Measurements from ENCODE around the gene COTL1.
A peak's percentile ranks its signal among the peaks of the same experiment; 100 is the strongest.
"Not testable (repeated sequence)": the region's sequence is repeated elsewhere in the genome, so short reads cannot be mapped to it uniquely, and the experiment has no call there.

Gene COTL1

DNA sequence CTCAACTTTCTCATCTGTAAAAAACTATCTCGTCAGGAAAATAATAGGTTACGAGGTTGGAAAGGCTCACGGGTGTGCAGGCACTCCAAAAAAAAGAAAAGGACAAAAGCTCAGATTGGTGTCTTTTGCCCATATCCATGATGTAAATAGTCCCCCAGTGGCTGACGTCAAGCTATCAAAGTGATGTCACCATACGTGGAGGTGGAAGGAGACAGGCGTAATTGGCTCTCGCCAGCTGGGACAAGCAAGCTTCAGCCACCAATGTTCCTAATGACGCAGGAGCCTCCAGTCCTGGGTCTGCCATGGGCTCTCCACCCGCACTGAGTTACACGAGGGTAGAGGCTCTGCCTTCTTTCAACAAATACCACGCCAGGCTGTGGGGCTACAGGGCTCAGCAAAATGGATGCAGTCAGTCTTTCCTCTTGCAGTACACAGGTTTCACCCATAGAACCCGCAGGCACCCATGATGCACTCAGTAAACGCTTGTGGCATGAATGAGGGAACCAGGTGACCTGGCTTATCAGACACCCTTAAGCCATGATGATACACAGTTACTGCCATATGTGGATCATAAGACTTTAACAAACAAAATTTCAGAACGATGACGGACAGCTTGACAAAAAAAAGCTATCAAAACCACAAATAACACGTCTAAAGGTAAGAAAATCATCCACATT lies 50.5 kb downstream of the COTL1 start:
- no peak for DNase-seq

DNA sequence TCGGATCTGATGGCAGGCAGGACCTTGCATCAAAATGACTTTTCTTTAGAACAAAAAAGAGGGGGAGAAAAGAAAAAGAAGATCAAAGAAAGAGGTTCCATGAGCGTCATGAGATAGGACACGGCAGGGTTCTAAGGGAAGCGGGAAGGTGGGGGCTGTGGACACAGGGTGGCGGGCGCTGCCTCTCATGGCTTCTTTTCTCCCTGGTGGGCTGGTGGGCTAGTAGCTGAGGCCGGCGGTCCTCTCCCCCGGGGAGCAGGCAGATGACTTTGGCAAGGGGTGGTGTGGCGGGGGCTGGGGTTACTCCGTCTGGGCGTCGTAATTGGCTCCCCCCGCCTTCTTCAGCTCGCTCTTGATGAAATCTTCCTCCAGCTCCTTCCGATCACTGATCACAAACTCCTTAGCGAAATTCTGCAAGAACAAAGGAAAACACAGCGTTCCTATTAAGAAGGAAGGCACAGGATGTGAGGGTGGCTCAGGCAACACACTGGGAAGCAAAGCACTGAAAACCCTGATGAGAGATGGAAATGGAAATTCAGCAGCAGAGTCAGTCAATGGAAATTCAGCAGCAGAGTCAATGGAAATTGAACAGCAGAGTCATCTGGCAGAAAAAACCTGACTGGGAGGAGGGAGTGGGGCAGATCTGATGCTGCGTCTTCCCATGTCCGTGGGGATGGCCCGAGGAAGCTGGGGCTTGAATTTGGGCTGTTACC lies 51.2 kb downstream of the COTL1 start:
- no peak for DNase-seq

DNA sequence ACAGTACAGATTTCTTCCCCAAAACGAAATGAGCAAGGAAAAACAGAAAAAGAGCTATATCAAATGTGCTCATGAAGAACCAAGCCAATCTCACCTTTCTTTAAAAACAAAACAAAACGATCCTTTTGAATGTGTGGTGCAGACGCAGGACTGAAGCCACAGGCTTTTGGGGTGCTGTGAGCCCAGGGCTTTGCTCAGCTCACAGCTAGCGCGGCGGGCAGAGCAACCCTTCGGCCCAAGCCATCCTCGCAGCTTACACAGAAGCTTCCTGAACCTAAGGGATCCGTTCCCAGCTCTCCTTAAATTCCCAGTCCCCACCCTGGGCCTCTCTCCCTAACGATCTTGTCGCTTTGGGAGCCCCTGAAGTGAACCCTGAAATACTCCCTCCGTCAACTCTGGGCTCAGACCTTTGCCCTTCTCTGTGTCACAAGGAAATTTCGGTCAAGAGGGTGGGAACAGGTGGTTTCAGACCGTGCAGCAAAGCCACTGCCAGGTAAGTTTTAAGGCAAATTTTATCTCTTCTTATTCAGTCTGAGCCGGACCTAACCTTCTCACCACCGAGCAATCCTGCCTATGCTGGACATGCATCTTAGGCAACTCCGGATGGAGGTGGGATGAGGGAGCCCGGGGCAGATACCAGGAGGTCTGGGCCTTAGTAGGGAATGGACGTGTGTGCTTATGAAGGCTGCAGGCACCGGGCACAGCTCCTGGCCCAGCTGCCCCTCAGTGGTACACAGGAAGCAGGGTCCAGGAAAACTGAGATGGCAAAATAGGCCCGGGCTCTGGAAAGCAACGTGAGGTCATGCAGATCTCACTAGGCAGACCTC lies 52.0 kb downstream of the COTL1 start:
- DNase-seq: no peak

DNA sequence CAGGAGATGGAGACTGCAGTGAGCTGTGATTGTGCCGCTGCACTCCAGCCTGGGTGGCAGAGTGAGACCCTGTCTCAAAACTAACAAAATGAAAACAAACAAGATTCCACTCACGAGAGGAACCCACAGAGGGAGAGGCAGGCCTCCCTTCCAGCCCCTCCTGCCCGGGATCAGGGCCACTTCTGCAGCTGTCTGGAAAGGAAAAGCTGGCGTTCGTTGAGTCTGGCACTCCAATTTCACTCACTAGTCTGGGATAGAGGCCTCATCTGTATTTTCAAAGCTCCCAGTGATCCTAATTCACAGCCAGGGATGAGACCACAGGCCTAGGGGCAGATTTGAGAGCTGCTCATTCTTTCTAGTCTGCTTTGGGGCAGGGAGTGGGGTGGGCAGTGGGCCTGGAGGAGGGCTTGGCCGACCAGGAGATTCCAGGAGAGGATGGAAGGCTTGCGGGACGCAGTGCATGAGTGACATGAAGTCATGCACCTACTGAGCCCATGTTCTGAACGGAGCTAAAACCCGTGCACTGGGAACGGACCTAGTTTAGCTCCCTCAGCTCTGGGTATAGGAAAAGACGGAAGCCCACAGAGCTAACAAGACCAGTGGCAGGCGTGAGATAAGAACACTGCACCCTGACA lies 54.0 kb downstream of the COTL1 start:
- no peak for DNase-seq

DNA sequence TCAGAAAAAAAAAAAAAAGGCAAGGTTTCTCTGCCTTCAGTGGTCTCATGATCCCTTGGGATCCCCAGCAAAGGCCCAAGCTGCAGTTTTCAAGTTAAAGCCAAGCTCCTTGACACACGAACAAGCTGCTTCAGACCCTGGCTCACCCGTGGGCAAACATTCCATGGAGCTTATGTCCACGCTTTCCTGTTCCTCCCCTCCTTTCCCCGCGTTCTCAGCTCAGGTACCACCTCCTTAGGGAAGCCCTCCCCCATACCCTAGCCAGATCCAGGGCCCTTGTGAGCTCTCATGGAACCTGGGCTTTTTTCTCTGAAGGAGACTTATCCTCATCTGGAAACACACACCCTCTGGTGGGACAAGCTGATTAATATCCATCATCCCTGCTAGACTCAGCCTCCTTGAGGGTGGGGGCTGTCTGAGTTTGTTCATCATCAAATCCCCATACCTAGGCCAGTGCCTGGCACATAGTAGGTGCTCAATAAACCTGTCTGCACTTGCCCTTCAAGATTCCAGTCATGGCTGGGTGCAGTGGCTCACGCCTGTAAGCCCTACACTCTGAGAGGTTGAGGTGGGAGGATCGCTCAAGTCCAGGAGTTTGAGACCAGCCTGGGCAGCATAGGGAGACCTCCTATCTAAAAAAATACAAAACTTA lies 54.7 kb downstream of the COTL1 start:
- no peak for DNase-seq

DNA sequence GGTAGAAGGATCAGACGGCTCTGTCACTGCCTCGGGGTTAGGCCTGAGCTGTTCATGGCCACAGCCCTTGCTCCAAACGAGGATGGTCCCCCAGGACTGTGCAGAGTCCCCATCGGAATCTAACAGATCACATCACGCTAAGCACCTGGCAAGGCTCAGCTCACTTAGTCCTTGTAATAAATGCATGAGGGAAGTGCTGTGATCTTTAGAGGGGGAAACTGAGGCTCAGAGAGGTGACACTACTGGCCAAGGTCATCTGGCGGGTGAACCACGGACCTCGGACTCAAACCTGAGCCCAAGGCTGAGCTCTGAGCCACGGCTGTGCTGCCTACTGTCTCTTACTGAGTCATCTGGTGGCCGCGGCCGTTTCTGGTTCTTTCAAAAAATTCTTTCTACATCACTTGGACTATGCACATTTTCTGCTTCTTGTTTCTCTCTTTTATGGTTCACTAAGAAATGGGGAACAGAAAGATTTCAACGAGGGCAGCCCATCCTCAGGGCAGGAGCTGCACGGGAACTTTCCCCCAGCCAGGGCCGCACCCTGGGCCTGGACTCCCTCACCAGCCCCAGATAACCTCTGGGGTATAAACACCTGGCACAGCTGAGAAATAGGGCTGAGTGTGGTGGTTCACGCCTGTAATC lies 55.6 kb downstream of the COTL1 start:
- no peak for DNase-seq

DNA sequence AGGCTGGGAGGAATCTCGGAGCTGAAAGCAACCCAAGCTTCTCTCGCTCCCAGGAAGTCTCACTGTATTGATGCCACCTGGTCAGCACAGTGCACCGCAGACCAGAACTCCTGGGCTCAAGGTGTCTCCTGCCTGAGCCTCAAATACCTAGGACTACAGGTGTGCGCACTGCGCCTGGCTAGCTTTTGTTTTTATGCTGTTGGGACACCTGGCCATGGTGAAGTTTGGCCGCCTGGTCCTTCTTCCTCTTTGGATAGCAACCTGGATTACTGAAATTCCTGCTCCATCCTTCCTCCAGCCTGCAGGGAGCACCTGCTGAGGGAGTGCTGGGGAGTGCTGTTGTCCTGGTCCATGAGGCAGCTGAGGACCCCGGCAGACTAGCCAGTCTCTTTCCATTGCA lies 56.6 kb downstream of the COTL1 start:
- no peak for DNase-seq

DNA sequence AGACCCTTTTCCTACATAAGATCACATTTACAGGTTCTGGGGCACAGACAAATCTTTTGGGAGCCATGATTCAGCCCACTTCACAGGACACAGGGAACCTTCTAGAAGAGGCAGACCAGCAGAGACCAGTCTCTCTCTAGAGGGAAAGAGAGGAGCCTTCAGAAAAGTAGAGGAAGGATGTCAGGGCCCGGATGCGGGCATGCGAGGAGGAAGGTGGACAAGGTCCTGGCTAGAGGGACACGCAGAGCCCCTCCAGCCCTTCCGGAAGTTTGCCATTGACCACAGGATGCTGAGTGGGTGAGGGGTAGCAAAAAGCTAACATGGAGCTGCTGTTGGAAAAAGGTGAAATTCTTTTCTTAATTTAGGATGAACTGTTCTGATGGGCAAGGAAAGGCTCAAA lies 57.6 kb downstream of the COTL1 start:
- no peak for DNase-seq

DNA sequence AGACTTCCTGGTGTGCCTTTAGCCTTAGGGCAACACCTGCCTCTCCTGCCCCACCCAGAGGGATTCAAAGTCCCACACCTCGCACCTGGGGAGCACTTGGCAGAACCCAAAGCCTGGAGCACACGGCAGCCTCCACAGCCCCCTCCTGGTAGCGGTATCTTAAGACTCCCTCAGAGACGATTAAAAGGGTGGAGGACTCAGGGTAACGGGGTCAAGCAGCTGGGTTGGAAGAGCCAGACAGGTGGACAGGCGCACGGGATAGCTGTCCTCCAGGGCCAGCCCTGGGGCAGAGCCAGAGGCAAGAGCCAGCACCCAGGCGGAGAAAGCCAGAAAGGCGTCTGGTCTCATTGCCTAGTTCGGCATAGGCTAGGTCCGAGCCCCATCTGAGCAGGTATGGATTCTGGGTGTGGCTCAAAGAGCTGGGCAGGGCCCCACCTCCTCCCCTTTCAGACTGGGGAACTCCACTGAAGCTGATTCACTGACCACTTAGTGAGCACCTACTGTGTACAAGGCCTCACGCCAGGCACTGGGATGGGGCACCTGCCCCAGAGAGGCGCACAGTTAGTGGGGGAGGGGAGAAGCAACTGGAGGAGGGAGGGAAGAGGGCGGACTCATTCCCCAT lies 58.5 kb downstream of the COTL1 start:
- no peak for DNase-seq

DNA sequence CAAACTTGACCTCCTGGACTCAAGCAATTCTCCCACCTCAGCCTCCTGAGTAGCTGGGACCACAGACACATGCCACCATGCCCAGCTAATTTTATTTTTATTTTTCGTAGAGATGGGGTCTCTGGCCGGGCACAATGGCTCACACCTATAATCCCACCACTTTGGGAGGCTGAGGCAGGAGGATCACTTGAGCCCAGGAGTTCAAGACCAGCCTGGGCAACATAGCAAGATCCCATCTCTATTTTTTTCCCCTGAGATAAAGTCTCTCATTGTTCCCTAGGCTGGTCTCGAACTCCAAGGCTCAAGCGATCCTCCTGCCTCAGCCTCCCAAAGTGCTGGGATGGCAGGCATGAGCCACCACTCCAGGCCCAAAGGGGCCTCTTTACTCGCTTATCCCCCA lies 59.0 kb downstream of the COTL1 start:
- DNase-seq: not testable (repeated sequence)

DNA sequence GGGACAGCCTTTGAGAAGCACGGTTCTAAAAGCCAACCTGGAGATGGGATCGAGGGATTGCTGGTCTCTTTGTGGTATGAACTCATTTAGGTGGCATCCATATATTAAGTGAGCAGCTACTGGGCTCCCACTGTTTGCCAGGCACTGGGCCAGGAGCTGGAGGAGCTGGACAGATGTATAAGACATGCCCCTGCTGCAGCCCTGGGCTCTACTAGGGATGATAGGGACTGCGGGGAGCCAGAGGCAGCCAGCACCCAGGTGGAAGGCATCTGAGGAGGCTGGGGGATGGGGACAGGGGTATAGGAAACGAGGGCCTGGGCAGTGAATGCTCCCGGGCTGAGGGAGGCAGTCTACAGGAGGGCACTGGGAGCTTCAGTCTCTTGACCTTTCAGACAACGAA lies 60.4 kb downstream of the COTL1 start:
- no peak for DNase-seq

DNA sequence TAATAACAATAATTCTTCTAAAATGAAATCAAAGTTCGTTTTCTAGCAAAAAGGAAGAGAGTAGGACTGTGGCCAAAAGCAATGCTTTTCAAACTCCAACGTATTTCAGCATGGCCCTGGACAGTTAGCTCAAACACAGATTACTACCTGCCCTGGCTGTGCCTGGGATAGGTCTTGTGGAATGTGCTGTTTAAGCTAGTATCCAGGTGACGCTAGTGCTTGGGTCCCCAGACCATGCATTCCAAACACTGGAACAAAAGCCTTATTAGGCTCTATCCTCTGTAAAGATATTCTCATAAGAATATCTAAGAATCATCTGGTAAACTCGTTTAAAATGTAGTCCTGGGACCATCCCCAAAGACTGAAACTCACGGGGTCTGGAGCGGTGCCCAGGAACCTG lies 60.8 kb downstream of the COTL1 start:
- no peak for DNase-seq

DNA sequence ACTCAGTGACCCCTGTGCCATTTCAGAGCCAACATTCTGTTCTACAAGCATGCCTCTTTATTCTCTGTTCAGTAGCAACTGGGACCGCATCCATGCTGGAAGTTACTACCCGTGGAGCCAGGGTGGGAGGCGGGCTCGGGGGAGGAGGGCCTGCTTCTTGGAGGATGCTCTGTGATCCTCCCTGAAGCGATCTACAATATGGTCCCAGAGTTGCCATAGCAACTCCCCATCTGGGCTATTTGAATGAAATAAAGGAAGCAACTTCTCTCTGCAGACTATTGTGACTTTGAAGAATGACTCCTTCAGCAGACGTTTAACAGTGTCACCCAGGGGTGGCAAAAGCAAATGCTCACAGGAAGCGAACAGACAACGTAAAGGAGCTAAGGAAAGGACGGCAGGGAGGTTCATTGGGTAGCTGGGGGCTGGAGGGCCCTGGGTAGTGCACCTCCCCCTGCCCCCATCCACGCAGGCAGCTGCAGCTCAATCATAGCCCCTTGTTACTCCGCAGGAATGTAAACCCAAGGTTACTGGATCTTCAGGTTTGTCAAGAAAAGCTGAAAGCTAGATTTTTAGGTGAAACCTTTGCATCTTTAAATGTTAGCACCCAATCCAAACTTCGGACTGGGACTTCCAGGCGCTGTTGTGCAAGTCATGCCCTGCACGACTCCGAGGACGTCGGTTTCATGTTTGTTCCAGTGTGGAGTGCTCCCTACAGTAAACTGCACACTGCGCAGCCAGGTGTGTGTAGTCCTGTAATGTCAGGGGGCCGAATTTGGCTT lies 62.3 kb downstream of the COTL1 start:
- peak; percentile 25 for DNase-seq

DNA sequence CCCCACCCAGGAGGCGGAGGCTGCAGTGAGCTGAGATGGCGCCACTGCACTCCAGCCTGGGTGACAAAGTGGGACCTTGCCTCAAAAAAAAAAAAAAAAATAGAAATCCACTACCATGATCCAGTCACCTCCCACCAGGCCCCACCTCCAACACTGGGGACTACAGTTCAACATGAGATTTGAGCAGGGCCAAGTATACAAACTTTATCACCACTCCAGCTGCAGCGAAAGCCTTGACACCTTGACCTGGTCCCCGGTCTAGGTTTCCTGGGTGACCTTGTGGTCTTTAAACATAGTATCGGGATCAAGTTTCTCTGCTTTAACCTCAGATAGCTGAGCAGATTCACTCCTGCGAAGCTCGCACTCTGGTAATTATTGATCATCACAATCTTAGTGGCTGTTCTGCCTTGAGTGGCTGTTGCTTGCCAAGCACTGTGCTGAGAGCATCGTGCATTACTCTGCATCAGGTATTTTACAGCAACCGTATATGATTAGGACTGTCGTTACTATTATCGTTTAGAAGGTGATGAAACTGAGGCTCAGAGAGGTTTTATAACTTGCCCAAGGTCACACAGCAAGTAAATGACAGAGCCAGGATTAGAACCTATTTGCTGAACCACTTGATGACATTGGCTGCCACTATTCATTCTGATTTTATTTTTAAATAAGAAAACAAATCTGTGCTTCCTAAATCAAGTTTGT lies 63.1 kb downstream of the COTL1 start:
- DNase-seq: no peak

DNA sequence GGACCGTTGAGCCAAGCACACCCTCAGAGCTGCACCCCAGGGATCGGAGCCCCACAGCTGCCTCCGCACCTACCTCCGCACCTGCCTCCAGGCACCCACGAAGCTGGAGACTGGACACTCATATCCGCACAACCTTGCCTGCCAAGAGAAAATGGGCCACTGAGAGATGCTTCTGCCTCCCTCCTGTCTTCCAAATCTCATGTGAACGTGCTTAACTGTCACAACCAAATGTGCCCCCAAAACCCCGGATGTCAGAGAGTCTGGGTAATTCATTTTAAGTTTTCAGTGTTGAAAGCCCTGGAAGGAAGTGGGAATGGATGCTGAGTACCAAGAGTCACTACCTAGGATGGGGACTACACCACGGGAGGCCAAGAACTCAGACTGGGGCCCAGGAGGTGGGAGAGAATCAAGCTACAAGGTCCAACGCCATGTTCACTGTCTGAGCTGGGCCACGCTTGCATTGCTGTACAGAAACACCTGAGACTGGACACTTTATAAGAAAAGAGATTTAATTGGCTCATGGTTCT lies 63.9 kb downstream of the COTL1 start:
- peak; percentile 21 for DNase-seq

DNA sequence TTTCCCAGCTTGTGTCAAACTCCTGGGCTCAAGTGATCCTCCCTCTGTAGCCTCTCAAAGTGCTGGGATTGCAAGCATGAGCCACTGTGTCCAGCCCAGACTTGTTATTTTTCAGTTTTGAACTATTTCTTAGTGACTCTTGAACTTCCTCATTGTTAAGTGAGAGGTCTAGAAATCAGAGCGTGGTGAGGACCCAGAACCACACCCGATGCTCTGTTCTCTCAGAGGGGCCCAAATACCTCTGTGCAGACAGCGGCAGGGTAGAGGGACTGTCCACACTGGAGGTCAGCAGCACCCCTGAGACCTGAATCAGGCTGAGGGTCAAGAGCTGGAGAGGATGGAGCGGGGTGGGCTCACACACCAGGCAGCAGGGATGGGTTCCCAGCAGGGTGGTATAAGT lies 65.7 kb downstream of the COTL1 start:
- peak; percentile 22 for DNase-seq

DNA sequence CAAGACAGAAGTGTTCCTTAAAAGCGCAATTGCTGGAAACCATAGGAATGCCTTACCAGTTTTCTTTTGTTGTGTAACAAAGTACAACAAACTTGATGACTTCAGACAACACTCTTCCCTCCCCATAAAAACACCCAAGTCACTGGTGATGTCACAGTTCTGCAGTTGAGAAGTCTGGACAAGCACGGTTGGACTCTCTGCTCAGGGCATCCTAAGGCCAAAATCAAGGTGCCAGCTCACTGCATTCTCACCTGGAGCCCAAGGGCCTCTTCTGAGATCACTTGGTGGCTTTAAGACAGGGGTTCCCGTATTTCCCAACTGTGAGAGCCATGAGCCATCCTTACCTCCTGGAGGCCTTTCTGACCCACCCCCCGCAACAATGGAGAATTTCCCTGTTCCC lies 67.8 kb downstream of the COTL1 start:
- no peak for DNase-seq

DNA sequence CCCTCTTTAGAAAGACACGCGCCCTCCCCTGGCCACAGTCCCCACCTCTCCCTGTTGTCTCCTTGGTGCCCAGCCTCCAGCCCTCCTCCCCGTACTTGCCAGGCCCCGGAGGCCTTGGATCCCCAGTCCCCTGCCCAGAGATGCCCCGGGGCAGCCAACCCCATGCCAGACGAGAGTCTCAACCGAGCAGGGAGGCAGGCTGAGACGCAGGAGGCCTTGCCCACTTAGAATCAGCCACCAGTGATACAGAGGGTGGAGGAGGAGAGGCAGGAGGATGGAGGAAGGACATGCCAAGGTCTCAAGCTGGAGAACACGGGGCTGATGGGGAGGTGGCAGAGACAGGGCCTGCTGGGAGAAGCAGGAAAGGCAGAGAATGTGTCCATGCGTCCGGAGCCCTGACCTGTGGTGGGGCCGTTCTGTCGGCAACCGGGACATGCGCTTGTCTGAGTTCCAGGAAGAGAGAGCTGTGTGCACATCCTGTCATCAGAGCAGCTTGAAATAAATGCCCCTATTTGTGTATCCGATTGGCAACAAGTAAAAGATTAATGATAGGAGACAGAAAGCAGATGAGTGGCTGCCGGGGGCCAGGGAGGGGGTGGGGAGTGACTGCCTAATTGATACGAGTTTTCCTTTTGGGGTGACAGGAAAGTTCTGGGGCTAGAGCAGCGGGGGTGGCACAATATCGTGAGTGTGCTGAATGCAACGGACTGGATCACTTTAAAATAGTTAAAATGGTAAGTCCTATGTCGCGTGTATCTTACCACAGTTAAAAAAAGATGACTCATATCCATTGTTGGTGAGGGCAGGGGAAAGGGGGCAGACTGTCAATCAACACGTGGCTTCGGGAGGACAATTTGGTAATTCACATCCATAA lies 68.7 kb downstream of the COTL1 start:
- peak; percentile 52 for DNase-seq

DNA sequence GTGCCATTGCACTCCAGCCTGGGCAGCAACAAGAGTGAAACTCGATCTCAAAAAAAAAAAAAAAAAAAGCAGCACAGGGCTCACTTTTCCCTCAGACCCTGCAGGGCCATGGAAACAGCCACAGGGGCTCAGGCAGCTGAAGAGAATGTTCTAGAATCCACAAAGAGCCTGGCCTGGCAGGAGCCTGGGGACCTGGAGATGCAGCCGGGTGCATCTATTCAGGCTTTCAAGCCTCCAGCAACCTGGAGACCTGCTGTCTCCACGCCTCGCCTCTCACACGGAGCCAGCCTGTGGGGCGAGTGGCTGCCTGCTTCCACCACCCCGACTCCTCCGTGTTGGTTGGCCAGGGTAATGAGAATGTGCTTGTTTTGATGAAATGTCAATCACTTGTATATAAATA lies 69.4 kb downstream of the COTL1 start:
- DNase-seq: no peak

Data from hematopoietic multipotent progenitor cell treated with erythropoietin and hydrocortisone succinate and interleukin-3 and kit ligand, for 4 days (in vitro differentiated cells).